MM.1S (cell line): ENCODE measurements around the gene MAPKAP1.

ENCODE experiments used
- DNase-seq: peaks from one replicate; pipeline ENCODE4 v3.0.0-alpha.2; 2015
- H2AFZ ChIP-seq: fragments of 300-600 bp; sonication (generic); 2 replicates; pipeline ENCODE4 v1.6.0; 2016; ENCODE audit warnings: antibody characterized with exemption, low read length
- H3F3A ChIP-seq: fragments of 300-600 bp; sonication (generic); 2 replicates; pipeline ENCODE4 v1.6.1; 2016; ENCODE audit warnings: mild to moderate bottlenecking, antibody characterized with exemption, low read length, moderate library complexity, mixed read lengths; ENCODE audit not compliant: insufficient read depth
- H3K27ac ChIP-seq: fragments of 300-600 bp; sonication (generic); 2 replicates; pipeline ENCODE4 v1.5.1; 2016; ENCODE audit warnings: mild to moderate bottlenecking, low read length
- H3K27me3 ChIP-seq: fragments of 300-600 bp; sonication (generic); replicated peaks from 2 replicates; pipeline ENCODE4 v1.6.0; 2016; ENCODE audit warnings: low read length; ENCODE audit not compliant: insufficient read depth
- H3K36me3 ChIP-seq: fragments of 300-600 bp; sonication (generic); replicated peaks from 2 replicates; pipeline ENCODE4 v1.6.1; 2016; ENCODE audit warnings: mild to moderate bottlenecking, low read length, mixed read lengths; ENCODE audit not compliant: insufficient read depth
- H3K4me1 ChIP-seq: fragments of 300-600 bp; sonication (generic); 2 replicates; pipeline ENCODE4 v1.6.1; 2016; ENCODE audit warnings: low read length, mixed read lengths
- H3K4me2 ChIP-seq: fragments of 300-600 bp; sonication (generic); 2 replicates; pipeline ENCODE4 v1.6.0; 2016; ENCODE audit warnings: low read depth, low read length
- H3K4me3 ChIP-seq: fragments of 300-600 bp; sonication (generic); 2 replicates; pipeline ENCODE4 v1.5.1; 2016; ENCODE audit warnings: low read length, mixed read lengths
- H3K79me2 ChIP-seq: fragments of 300-600 bp; sonication (generic); 2 replicates; pipeline ENCODE4 v1.6.1; 2016; ENCODE audit warnings: mixed run types, low read length, mixed read lengths
- H3K9ac ChIP-seq: fragments of 300-600 bp; sonication (generic); 2 replicates; pipeline ENCODE4 v1.6.1; 2016; ENCODE audit warnings: low read length, mixed read lengths
- H3K9me2 ChIP-seq: fragments of 300-600 bp; sonication (generic); replicated peaks from 2 replicates; pipeline ENCODE4 v1.6.1; 2016; ENCODE audit warnings: mild to moderate bottlenecking, low read length, mixed read lengths; ENCODE audit not compliant: insufficient read depth
- H3K9me3 ChIP-seq: fragments of 300-600 bp; sonication (generic); replicated peaks from 2 replicates; pipeline ENCODE4 v1.6.1; 2016; ENCODE audit warnings: mild to moderate bottlenecking, low read length, mixed read lengths; ENCODE audit not compliant: insufficient read depth
- H4K20me1 ChIP-seq: fragments of 300-600 bp; sonication (generic); 2 replicates; pipeline ENCODE4 v1.6.1; 2016; ENCODE audit warnings: mild to moderate bottlenecking, low read length, moderate library complexity, mixed read lengths; ENCODE audit not compliant: insufficient read depth
- EZH2 ChIP-seq: fragments of 300-600 bp; sonication (generic); optimal IDR thresholded peaks from 2 replicates; pipeline ENCODE3; 2017; ENCODE audit warnings: low read depth, mild to moderate bottlenecking, antibody characterized with exemption, low read length, mixed read lengths
- EZH2phosphoT487 ChIP-seq: fragments of 300-600 bp; sonication (generic); IDR thresholded peaks from 2 replicates; pipeline ENCODE4 v1.6.1; 2018; ENCODE audit warnings: antibody characterized with exemption, low read length
- TF ChIP-seq, protein P1 (sequence below): fragments of 300-600 bp; sonication (generic); IDR thresholded peaks from 2 replicates; pipeline ENCODE4 v1.5.1; 2016; ENCODE audit warnings: antibody characterized with exemption, low read length, mixed read lengths

The MAPKAP1 gene

GRCh38 chr9:125429476-125430160 lies 277.4 kb downstream of the MAPKAP1 start:
- no peak overlapping the region for H3K27ac ChIP-seq

DNA sequence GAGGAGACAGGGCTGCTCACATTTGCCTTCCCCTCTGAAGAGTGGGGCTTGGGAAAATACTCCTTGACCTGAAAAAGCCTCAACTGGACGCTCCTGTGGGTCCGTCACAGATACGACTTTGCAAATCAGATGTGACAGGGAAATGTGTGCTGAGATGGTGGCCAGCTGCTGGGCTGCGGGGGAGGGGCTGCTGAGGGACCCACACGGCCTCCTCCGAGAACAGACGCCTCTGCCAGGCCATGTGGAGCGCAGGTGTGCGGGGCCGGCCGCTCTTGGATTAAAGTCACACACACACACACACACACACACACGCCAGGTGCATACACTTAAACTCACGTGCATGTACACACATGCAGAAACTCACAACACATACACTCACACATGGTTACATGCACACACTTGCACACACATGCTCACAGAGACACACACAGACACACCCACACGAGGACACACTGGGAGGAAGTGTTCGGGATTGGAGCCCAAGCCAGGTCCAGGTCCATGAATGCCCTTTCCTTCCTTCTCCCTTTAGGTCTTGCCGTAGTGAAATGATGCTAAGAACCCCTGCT lies 278.0 kb downstream of the MAPKAP1 start:
- Histone ChIP-seq H3K36me3 (no peaks in the 10 kb centered on the region), H3K4me2 (no peak overlapping the region), H3K4me3 (no peak overlapping the region), H3K9ac (no peak overlapping the region), H3K79me2 (no peaks in the 10 kb centered on the region), H3F3A (no peaks in the 10 kb centered on the region), H4K20me1 (no peaks in the 10 kb centered on the region), H3K9me3 (no peaks in the 10 kb centered on the region), H3K9me2 (no peaks in the 10 kb centered on the region), H3K4me1 (no peaks in the 10 kb centered on the region), H3K27ac (no peak overlapping the region), H2AFZ (no peak overlapping the region), H3K27me3 (no peaks in the 10 kb centered on the region)
- TF ChIP-seq EZH2phosphoT487, result no peak
- TF ChIP-seq, protein P1, sequence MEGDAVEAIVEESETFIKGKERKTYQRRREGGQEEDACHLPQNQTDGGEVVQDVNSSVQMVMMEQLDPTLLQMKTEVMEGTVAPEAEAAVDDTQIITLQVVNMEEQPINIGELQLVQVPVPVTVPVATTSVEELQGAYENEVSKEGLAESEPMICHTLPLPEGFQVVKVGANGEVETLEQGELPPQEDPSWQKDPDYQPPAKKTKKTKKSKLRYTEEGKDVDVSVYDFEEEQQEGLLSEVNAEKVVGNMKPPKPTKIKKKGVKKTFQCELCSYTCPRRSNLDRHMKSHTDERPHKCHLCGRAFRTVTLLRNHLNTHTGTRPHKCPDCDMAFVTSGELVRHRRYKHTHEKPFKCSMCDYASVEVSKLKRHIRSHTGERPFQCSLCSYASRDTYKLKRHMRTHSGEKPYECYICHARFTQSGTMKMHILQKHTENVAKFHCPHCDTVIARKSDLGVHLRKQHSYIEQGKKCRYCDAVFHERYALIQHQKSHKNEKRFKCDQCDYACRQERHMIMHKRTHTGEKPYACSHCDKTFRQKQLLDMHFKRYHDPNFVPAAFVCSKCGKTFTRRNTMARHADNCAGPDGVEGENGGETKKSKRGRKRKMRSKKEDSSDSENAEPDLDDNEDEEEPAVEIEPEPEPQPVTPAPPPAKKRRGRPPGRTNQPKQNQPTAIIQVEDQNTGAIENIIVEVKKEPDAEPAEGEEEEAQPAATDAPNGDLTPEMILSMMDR, result no peak
- no peak for TF ChIP-seq EZH2
- DNase-seq, result no peak

More at GRCh38 chr9:125429476-125430160, 277.4 kb downstream of the MAPKAP1 start:
- H3K79me2 ChIP-seq, result no peaks in the 10 kb centered on the region
- H4K20me1 ChIP-seq, result no peaks in the 10 kb centered on the region
- no peak overlapping the region for H3K4me2 ChIP-seq
- no peaks in the 10 kb centered on the region for H3K27me3 ChIP-seq
- TF ChIP-seq EZH2phosphoT487 (no peak), EZH2 (no peak)
- TF ChIP-seq, protein P1, result no peak
- H3K9ac ChIP-seq, result no peak overlapping the region
- no peak overlapping the region for H2AFZ ChIP-seq
- DNase-seq, result no peak
- no peak overlapping the region for H3K4me3 ChIP-seq
- no peaks in the 10 kb centered on the region for H3K36me3 ChIP-seq
- H3K9me2 ChIP-seq, result no peaks in the 10 kb centered on the region
- H3K4me1 ChIP-seq, result no peaks in the 10 kb centered on the region
- H3F3A ChIP-seq, result no peaks in the 10 kb centered on the region
- H3K9me3 ChIP-seq, result no peaks in the 10 kb centered on the region

DNA sequence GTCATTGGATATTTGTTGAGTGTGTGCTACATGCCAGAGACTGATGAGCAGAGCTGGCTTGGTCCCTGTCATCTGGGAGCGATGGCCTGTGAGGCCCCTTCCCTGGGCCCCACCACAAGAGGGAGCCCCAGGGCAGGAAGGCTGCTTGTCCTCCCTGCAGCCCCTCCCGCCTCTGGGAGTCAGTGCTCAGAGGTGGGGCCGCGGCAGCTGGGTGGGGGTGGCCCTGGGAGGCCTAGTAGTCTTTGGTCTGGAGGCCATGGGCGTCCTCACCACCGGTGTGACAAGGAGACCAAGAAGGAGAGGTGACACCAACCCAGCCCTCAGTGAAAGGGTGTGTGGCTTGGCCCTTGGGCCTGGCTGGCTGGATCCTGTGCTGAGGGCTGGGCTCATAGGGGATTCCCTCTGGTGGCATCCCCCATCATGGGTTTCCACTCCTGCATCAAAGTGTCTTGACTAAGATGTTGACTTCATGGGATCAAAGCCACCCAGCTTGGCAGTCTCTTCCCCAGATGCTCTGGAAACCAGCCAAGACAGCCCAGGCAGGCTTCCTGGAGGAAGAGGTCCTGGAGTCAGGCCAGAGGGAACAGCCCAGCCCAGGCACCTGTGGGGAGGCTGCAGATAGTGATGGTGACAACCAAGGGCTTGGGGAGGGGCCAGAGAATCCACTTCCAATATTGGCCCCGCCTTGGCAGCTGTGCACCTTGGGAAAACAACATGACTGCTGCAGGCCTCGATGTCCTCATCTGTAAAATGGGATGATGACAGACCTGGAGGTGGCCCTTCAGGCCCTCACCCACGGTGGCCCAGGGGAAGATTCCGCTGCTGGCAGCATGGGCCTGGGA lies 278.7 kb downstream of the MAPKAP1 start:
- H3K9me2 ChIP-seq, result no peaks in the 10 kb centered on the region
- TF ChIP-seq, protein P1, result peak; percentile 64
- TF ChIP-seq EZH2phosphoT487, result no peak
- peak; percentile 7 for DNase-seq
- no peaks in the 10 kb centered on the region for H3K79me2 ChIP-seq
- no peak overlapping the region for H3K4me2 ChIP-seq
- no peaks in the 10 kb centered on the region for H3K9me3 ChIP-seq
- no peak overlapping the region for H3K4me3 ChIP-seq
- H3F3A ChIP-seq, result no peaks in the 10 kb centered on the region
- no peaks in the 10 kb centered on the region for H3K4me1 ChIP-seq
- no peak overlapping the region for H2AFZ ChIP-seq
- no peaks in the 10 kb centered on the region for H3K27me3 ChIP-seq
- H4K20me1 ChIP-seq, result no peaks in the 10 kb centered on the region
- H3K27ac ChIP-seq, result no peak overlapping the region
- H3K9ac ChIP-seq, result no peak overlapping the region
- H3K36me3 ChIP-seq, result no peaks in the 10 kb centered on the region
